NCI-H774 (cell line): ENCODE measurements around the gene STAT6.
A peak's percentile ranks its signal among the peaks of the same experiment; 100 is the strongest.

Experiments
- DNase-seq: peaks from one replicate; lab custom pipeline; 2025; lab: John Stamatoyannopoulos, UW

The STAT6 gene, protein sequence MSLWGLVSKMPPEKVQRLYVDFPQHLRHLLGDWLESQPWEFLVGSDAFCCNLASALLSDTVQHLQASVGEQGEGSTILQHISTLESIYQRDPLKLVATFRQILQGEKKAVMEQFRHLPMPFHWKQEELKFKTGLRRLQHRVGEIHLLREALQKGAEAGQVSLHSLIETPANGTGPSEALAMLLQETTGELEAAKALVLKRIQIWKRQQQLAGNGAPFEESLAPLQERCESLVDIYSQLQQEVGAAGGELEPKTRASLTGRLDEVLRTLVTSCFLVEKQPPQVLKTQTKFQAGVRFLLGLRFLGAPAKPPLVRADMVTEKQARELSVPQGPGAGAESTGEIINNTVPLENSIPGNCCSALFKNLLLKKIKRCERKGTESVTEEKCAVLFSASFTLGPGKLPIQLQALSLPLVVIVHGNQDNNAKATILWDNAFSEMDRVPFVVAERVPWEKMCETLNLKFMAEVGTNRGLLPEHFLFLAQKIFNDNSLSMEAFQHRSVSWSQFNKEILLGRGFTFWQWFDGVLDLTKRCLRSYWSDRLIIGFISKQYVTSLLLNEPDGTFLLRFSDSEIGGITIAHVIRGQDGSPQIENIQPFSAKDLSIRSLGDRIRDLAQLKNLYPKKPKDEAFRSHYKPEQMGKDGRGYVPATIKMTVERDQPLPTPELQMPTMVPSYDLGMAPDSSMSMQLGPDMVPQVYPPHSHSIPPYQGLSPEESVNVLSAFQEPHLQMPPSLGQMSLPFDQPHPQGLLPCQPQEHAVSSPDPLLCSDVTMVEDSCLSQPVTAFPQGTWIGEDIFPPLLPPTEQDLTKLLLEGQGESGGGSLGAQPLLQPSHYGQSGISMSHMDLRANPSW

DNA sequence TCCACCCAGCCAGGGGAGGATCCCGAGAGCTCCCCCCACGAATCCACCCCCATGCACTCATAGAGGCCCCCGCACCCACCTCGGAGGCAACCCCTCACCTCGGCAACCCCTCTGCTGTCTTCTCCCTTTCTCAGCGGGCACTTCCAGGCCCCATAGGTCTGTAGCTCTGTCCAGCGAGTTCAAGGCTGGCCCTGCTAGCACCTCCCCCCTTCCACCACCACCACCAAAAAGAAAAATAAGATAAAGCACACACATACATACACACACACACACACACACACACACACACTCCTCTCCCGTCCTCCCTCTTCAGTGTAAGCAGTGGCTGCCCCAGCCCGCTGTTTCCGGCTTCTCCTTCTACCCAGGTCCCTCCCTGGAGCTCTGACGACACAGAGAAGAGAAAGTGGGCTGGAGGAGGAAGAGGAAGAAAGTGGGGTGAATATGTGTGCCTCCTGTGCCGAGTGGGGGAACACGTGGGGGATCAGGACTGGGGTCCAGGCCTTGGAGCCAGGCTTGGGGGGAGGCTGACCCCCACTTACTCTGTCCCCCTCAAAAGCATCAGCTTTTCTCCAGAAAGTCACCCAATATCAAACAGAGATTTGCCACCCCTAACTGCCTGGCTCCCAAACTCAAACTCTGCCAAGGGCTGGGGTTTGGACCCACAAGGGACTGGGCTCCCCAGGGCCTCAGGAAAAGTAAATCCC lies at the start of gene STAT6:
Gene STAT6, minus strand, starts transcription at position 332 of the 704 bp plus-strand sequence. CDS start 3,084 bp downstream, outside the sequence.
- peak; percentile 58 for DNase-seq

DNA sequence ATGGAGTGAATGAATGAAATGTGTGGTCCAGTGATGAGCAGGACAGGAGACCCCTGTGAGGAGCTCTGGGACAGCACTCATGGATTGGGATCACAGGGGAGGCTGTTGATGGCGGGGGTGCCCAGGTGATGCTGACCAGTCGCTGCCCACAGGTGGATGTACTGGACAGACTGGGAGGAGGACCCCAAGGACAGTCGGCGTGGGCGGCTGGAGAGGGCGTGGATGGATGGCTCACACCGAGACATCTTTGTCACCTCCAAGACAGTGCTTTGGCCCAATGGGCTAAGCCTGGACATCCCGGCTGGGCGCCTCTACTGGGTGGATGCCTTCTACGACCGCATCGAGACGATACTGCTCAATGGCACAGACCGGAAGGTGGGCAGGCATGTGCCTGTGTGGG lies 49.6 kb upstream of the STAT6 start:
- no peak for DNase-seq

GRCh38 chr12:57160040-57160439 lies 48.9 kb upstream of the STAT6 start:
- DNase-seq = no peak

- no peak for DNase-seq
These were observed 48.1 kb upstream of the STAT6 start for GRCh38 chr12:57159311-57159710.

GRCh38 chr12:57158665-57159064 lies 47.5 kb upstream of the STAT6 start:
- DNase-seq = no peak

GRCh38 chr12:57158186-57158585 lies 47.0 kb upstream of the STAT6 start:
- no peak for DNase-seq

GRCh38 chr12:57157588-57158173 lies 46.5 kb upstream of the STAT6 start:
- DNase-seq = no peak

- no peak for DNase-seq
These were observed 45.7 kb upstream of the STAT6 start for GRCh38 chr12:57156701-57157403.

GRCh38 chr12:57154804-57155434 lies 43.8 kb upstream of the STAT6 start:
- no peak for DNase-seq

GRCh38 chr12:57154076-57154475 lies 42.9 kb upstream of the STAT6 start:
- DNase-seq = no peak

DNA sequence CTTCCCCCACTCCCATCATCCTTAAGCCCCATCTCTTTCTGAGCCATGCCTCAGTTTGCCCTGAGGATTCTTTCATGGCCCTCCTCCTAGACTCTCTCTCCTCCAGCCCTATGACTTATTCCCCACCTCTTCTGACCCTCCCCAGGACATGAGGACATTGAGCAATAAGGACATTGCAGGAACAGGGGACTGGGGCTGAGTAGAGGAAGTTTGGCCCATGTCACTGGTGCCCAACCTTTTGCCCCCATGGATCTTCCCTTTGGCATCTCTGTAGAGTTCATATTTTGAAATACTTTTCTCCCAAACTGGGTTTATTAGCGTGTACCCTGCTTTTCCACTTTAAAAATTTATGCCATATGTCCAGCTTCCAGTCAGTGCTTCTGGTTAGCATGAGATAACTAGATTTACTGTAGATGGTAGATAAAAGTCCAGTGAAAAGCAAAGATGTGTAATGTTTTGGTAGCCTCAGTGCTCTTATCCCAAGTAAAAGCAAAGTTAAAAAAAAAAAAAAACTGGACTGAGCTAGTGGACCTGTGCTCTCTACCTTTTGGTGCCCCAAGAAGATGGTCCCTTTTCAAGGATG lies 42.3 kb upstream of the STAT6 start:
- DNase-seq = no peak

DNA sequence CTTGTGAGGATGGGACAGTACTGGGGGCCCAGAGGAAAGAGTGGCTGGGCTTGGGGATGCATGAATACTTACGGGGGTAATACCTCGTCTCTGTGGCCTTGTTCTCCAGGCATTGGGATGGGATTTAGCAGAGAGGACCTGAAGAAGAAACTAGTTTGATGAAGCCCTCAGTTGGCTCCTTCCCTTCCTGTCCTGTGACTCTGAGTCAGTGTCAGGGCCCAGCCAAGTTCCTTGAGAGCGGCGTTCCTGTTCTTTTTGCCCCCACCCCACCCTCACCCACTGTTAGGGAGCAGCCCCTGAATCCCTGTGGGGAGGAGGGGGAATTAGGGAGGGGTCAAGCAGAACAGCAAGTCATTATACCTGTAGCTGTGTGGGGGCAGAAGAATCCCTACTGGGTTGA lies 41.5 kb upstream of the STAT6 start:
- no peak for DNase-seq

GRCh38 chr12:57151741-57152630 lies 40.8 kb upstream of the STAT6 start:
- no peak for DNase-seq

- no peak for DNase-seq
These were observed 39.3 kb upstream of the STAT6 start for GRCh38 chr12:57150400-57151000.

DNA sequence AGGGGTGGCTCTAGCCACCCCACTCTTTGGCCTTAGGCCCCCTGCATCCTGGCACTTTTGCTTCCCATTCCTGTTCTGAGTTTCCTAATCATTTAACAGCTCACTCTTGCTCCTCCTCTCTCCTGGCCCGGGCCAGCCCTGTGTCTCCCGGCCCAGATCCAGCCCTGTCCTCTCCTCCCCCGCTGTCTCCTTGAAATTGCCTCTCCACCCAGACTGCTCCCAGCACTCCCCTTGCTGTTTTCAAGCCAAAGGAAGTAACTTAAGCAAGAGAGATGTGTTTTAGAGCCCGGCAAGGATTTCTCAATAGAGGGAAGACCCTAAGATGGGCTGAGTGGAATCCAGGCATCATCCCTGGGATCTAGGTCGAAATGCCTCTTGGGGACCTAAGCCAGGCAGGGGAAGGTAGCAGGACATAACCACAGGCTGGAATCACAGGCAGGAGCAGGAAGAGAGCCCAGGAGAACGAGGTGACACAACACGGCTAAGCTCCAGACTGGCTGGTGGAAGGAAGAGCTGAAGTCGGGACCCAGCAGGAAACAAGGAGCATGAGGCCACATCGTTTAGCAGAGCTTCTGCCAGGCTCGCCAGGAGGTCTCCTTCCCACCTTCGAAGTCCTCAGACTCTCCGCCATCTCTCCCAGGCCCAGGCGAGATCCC lies 38.2 kb upstream of the STAT6 start:
- DNase-seq = no peak

- DNase-seq = no peak
These were observed 37.5 kb upstream of the STAT6 start for GRCh38 chr12:57148469-57149244.
